Measurements from ENCODE around the gene E2F7. TPM values are rescaled to one million over a fixed set of nuclear protein-coding genes. Genes with fewer than 3 reads are reported as not detected.
"Not testable (repeated sequence)": the region's sequence is repeated elsewhere in the genome, so short reads cannot be mapped to it uniquely, and the experiment has no call there.

The E2F7 gene
- total RNA-seq, 1 experiment from 2014 or later: 2.0 TPM

GRCh38 chr12:77078231-77078630 lies 12.9 kb upstream of the E2F7 start:
- no peak overlapping the region for H2AFZ ChIP-seq (ENCODE audit: low read length)
- H4K20me1 ChIP-seq (ENCODE audit: insufficient read depth, low read depth, low read length): no peaks in the 10 kb centered on the region
- H3K4me2 ChIP-seq (ENCODE audit: low read depth, low read length, poor library complexity, severe bottlenecking): no peak overlapping the region
- no peaks in the 10 kb centered on the region for H3K36me3 ChIP-seq (ENCODE audit: insufficient read depth, low read length)
- H3K9ac ChIP-seq (ENCODE audit: low read length): no peak overlapping the region
- no peak overlapping the region for H3K27ac ChIP-seq (ENCODE audit: low read length)
- H3K9me3 ChIP-seq (ENCODE audit: low read length): no peaks in the 10 kb centered on the region
- H3K9me2 ChIP-seq (replicated peaks; ENCODE audit: insufficient read depth, low read length): no peaks in the 10 kb centered on the region
- H3K27me3 ChIP-seq (ENCODE audit: low read length): no peaks in the 10 kb centered on the region
- H3K4me3 ChIP-seq (ENCODE audit: low read length): no peak overlapping the region
- no peak for DNase-seq
- H3K79me2 ChIP-seq (ENCODE audit: low read length): no peaks in the 10 kb centered on the region
- no peaks in the 10 kb centered on the region for H3K4me1 ChIP-seq (ENCODE audit: low read length)

- Histone ChIP-seq H3K4me2 (ENCODE audit: low read depth, low read length, poor library complexity, severe bottlenecking) (no peak overlapping the region), H3K4me1 (ENCODE audit: low read length) (no peaks in the 10 kb centered on the region), H3K9ac (ENCODE audit: low read length) (no peak overlapping the region), H3K9me3 (ENCODE audit: low read length) (no peaks in the 10 kb centered on the region), H2AFZ (ENCODE audit: low read length) (no peak overlapping the region), H3K4me3 (ENCODE audit: low read length) (no peak overlapping the region), H3K79me2 (ENCODE audit: low read length) (no peaks in the 10 kb centered on the region), H3K27ac (ENCODE audit: low read length) (no peak overlapping the region), H3K27me3 (ENCODE audit: low read length) (no peaks in the 10 kb centered on the region), H3K9me2 (replicated peaks; ENCODE audit: insufficient read depth, low read length) (no peaks in the 10 kb centered on the region), H3K36me3 (ENCODE audit: insufficient read depth, low read length) (no peaks in the 10 kb centered on the region), H4K20me1 (ENCODE audit: insufficient read depth, low read depth, low read length) (no peaks in the 10 kb centered on the region)
- no peak for DNase-seq
These were observed 11.5 kb upstream of the E2F7 start for GRCh38 chr12:77076886-77077285.

GRCh38 chr12:77073894-77074293 lies 8.5 kb upstream of the E2F7 start:
- not testable (repeated sequence) for H3K4me3 ChIP-seq (ENCODE audit: low read length); H4K20me1 ChIP-seq (ENCODE audit: insufficient read depth, low read depth, low read length); H3K36me3 ChIP-seq (ENCODE audit: insufficient read depth, low read length); H3K9me2 ChIP-seq (replicated peaks; ENCODE audit: insufficient read depth, low read length); H3K4me2 ChIP-seq (ENCODE audit: low read depth, low read length, poor library complexity, severe bottlenecking); H3K9ac ChIP-seq (ENCODE audit: low read length); H3K27me3 ChIP-seq (ENCODE audit: low read length); H3K27ac ChIP-seq (ENCODE audit: low read length); DNase-seq; H3K9me3 ChIP-seq (ENCODE audit: low read length); H3K4me1 ChIP-seq (ENCODE audit: low read length); H2AFZ ChIP-seq (ENCODE audit: low read length); H3K79me2 ChIP-seq (ENCODE audit: low read length)

GRCh38 chr12:77072833-77073495 lies 7.6 kb upstream of the E2F7 start:
- H3K79me2 ChIP-seq (ENCODE audit: low read length): no peaks in the 10 kb centered on the region
- H3K4me1 ChIP-seq (ENCODE audit: low read length): no peaks in the 10 kb centered on the region
- H3K27ac ChIP-seq (ENCODE audit: low read length): no peak overlapping the region
- no peaks in the 10 kb centered on the region for H3K9me2 ChIP-seq (replicated peaks; ENCODE audit: insufficient read depth, low read length)
- no peak overlapping the region for H2AFZ ChIP-seq (ENCODE audit: low read length)
- H3K9ac ChIP-seq (ENCODE audit: low read length): no peak overlapping the region
- H3K4me2 ChIP-seq (ENCODE audit: low read depth, low read length, poor library complexity, severe bottlenecking): no peak overlapping the region
- H3K36me3 ChIP-seq (ENCODE audit: insufficient read depth, low read length): no peaks in the 10 kb centered on the region
- no peak overlapping the region for H3K4me3 ChIP-seq (ENCODE audit: low read length)
- H3K27me3 ChIP-seq (ENCODE audit: low read length): no peaks in the 10 kb centered on the region
- no peak for DNase-seq
- no peaks in the 10 kb centered on the region for H4K20me1 ChIP-seq (ENCODE audit: insufficient read depth, low read depth, low read length)
- no peaks in the 10 kb centered on the region for H3K9me3 ChIP-seq (ENCODE audit: low read length)

GRCh38 chr12:77070800-77071449 lies 5.6 kb upstream of the E2F7 start:
- Histone ChIP-seq H3K27ac (ENCODE audit: low read length) (no peak overlapping the region), H3K9me3 (ENCODE audit: low read length) (no peaks in the 10 kb centered on the region), H3K4me1 (ENCODE audit: low read length) (peaks cover 7% of the 10 kb centered on the region), H3K4me3 (ENCODE audit: low read length) (no peak overlapping the region), H4K20me1 (ENCODE audit: insufficient read depth, low read depth, low read length) (no peaks in the 10 kb centered on the region), H3K79me2 (ENCODE audit: low read length) (no peaks in the 10 kb centered on the region), H3K4me2 (ENCODE audit: low read depth, low read length, poor library complexity, severe bottlenecking) (no peak overlapping the region), H3K36me3 (ENCODE audit: insufficient read depth, low read length) (no peaks in the 10 kb centered on the region), H3K9ac (ENCODE audit: low read length) (no peak overlapping the region), H3K27me3 (ENCODE audit: low read length) (no peaks in the 10 kb centered on the region), H3K9me2 (replicated peaks; ENCODE audit: insufficient read depth, low read length) (no peaks in the 10 kb centered on the region), H2AFZ (ENCODE audit: low read length) (no peak overlapping the region)
- DNase-seq: no peak

GRCh38 chr12:77070382-77070781 lies 5.0 kb upstream of the E2F7 start:
- Histone ChIP-seq H3K4me1 (ENCODE audit: low read length) (peaks cover 9% of the 10 kb centered on the region), H3K9me2 (replicated peaks; ENCODE audit: insufficient read depth, low read length) (no peaks in the 10 kb centered on the region), H3K9me3 (ENCODE audit: low read length) (no peaks in the 10 kb centered on the region), H4K20me1 (ENCODE audit: insufficient read depth, low read depth, low read length) (no peaks in the 10 kb centered on the region), H3K79me2 (ENCODE audit: low read length) (no peaks in the 10 kb centered on the region), H3K4me2 (ENCODE audit: low read depth, low read length, poor library complexity, severe bottlenecking) (no peak overlapping the region), H3K4me3 (ENCODE audit: low read length) (no peak overlapping the region), H3K36me3 (ENCODE audit: insufficient read depth, low read length) (no peaks in the 10 kb centered on the region), H2AFZ (ENCODE audit: low read length) (no peak overlapping the region), H3K9ac (ENCODE audit: low read length) (no peak overlapping the region), H3K27me3 (ENCODE audit: low read length) (no peaks in the 10 kb centered on the region), H3K27ac (ENCODE audit: low read length) (no peak overlapping the region)
- no peak for DNase-seq

- peak overlapping the region; percentile 96 for H2AFZ ChIP-seq (ENCODE audit: low read length)
- no peaks in the 10 kb centered on the region; the same call in 1 of the 2 replicates for H4K20me1 ChIP-seq (ENCODE audit: insufficient read depth, low read depth, low read length)
- no peaks in the 10 kb centered on the region for H3K9me2 ChIP-seq (replicated peaks; ENCODE audit: insufficient read depth, low read length)
- DNase-seq: peak; percentile 60
- H3K4me1 ChIP-seq (ENCODE audit: low read length): peaks cover 32% of the 10 kb centered on the region
- no peak overlapping the region for H3K27ac ChIP-seq (ENCODE audit: low read length)
- no peaks in the 10 kb centered on the region for H3K79me2 ChIP-seq (ENCODE audit: low read length)
- peak overlapping the region; percentile 78 for H3K4me2 ChIP-seq (ENCODE audit: low read depth, low read length, poor library complexity, severe bottlenecking)
- H3K9me3 ChIP-seq (ENCODE audit: low read length): no peaks in the 10 kb centered on the region
- H3K4me3 ChIP-seq (ENCODE audit: low read length): peak overlapping the region; percentile 72
- H3K9ac ChIP-seq (ENCODE audit: low read length): peak overlapping the region; percentile 81
- no peaks in the 10 kb centered on the region for H3K27me3 ChIP-seq (ENCODE audit: low read length)
- no peaks in the 10 kb centered on the region; the same call in 1 of the 2 replicates for H3K36me3 ChIP-seq (ENCODE audit: insufficient read depth, low read length)
These were observed 441 bp downstream of the E2F7 start for GRCh38 chr12:77064896-77065360.

GRCh38 chr12:77062846-77063461 lies 2.4 kb downstream of the E2F7 start:
- Histone ChIP-seq H3K4me2 (ENCODE audit: low read depth, low read length, poor library complexity, severe bottlenecking) (peak overlapping the region; percentile 78), H2AFZ (ENCODE audit: low read length) (no peak overlapping the region), H3K9me2 (replicated peaks; ENCODE audit: insufficient read depth, low read length) (no peaks in the 10 kb centered on the region), H3K4me3 (ENCODE audit: low read length) (no peak overlapping the region), H3K9me3 (ENCODE audit: low read length) (no peaks in the 10 kb centered on the region), H3K4me1 (ENCODE audit: low read length) (peaks cover 35% of the 10 kb centered on the region), H3K9ac (ENCODE audit: low read length) (no peak overlapping the region), H3K36me3 (ENCODE audit: insufficient read depth, low read length) (no peaks in the 10 kb centered on the region; the same call in 1 of the 2 replicates), H3K27me3 (ENCODE audit: low read length) (no peaks in the 10 kb centered on the region), H3K27ac (ENCODE audit: low read length) (no peak overlapping the region), H4K20me1 (ENCODE audit: insufficient read depth, low read depth, low read length) (no peaks in the 10 kb centered on the region; the same call in 1 of the 2 replicates), H3K79me2 (ENCODE audit: low read length) (no peaks in the 10 kb centered on the region)
- DNase-seq: no peak

All from Karpas-422 (cell line).